Activated gamma-delta T cell treated with Interleukin-2 at 50 U/mL for 16 hours (primary cell): ENCODE results near the gene MZT1.

Experiments used
- DNase-seq: peaks from one replicate; pipeline ENCODE4 v3.0.0-alpha.2; 2020

MZT1 gene

GRCh38 chr13:72678312-72678711 is 49.1 kb downstream of the MZT1 start:
- no peak for DNase-seq

GRCh38 chr13:72677431-72677830 is 50.0 kb downstream of the MZT1 start:
- no peak for DNase-seq

- no peak for DNase-seq
These were observed 61.0 kb downstream of the MZT1 start for GRCh38 chr13:72666391-72666790.

- no peak for DNase-seq
These were observed 64.9 kb downstream of the MZT1 start for GRCh38 chr13:72662548-72662947.
